Ectodermal cell (in vitro differentiated cells): ENCODE results near the gene KRT6A.
"Not testable (repeated sequence)": the region's sequence is repeated elsewhere in the genome, so short reads cannot be mapped to it uniquely, and the experiment has no call there.

ENCODE experiments used
- H3K27ac ChIP-seq: 2 replicates; pipeline ENCODE4 v1.7.0; 2013; ENCODE audit warnings: mild to moderate bottlenecking, low read depth, low read length; ENCODE audit not compliant: insufficient read depth, poor library complexity, severe bottlenecking
- H3K27me3 ChIP-seq: 2 replicates; pipeline ENCODE4 v1.7.0; 2013; ENCODE audit warnings: mild to moderate bottlenecking, low read length; ENCODE audit not compliant: insufficient read depth, control insufficient read depth, poor library complexity, severe bottlenecking
- H3K36me3 ChIP-seq: one replicate; pipeline ENCODE4 v1.7.0; 2013; ENCODE audit warnings: low read length; ENCODE audit not compliant: control insufficient read depth, insufficient read depth
- H3K4me1 ChIP-seq: one replicate; pipeline ENCODE4 v1.7.0; 2013; ENCODE audit warnings: low read length; ENCODE audit not compliant: control insufficient read depth, insufficient read depth
- H3K4me3 ChIP-seq: 2 replicates; pipeline ENCODE4 v1.7.0; 2013; ENCODE audit warnings: low read depth, low read length, control low read depth; ENCODE audit not compliant: insufficient read depth
- H3K9me3 ChIP-seq: 2 replicates; pipeline ENCODE4 v1.7.0; 2013; ENCODE audit warnings: mild to moderate bottlenecking, low read length, moderate library complexity; ENCODE audit not compliant: control insufficient read depth
- WGBS, 2 experiments: methylation state at CpG; one replicate each; pipeline ENCODE4 v1.1.7; 2013; ENCODE audit warnings: missing lambda C conversion rate in 2 of 2; 5-methylcytosine and 5-hydroxymethylcytosine counted together

The KRT6A gene

GRCh38 chr12:52469853-52470252 is 23.2 kb downstream of the KRT6A start:
- Histone ChIP-seq H3K36me3 (no peaks in the 10 kb centered on the region), H3K4me1 (no peaks in the 10 kb centered on the region), H3K9me3 (no peaks in the 10 kb centered on the region), H3K27me3 (no peaks in the 10 kb centered on the region), H3K4me3 (no peak overlapping the region), H3K27ac (no peak overlapping the region)
- WGBS, 2 experiments = 77 to 80% methylated on average over 4 of the region's 4 CpGs

DNA sequence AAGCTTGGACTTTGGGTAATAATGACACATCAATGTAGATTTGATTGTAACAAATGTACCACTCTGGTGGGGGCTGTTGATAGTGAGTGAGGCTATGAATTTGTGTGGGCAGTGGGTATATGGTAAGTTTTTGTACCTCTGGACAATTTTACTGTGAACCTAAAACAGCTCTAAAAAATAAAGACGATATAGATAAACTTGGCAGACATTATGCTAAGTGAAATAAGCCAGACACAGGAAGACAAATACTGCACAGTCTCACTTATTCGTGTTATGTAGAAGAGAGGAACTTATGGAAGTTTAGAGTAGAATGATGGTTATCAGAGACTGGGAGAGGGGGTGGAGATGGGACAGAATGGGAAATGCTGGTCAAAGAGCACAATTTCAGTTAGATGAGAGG is 28.2 kb downstream of the KRT6A start:
- H3K36me3 ChIP-seq = no peaks in the 10 kb centered on the region
- no peak overlapping the region for H3K4me3 ChIP-seq
- H3K4me1 ChIP-seq = no peaks in the 10 kb centered on the region
- no peaks in the 10 kb centered on the region for H3K27me3 ChIP-seq
- no peaks in the 10 kb centered on the region for H3K9me3 ChIP-seq
- no peak overlapping the region for H3K27ac ChIP-seq
- 91 to 92% methylated on average over 2 of the region's 2 CpGs for WGBS, 2 experiments

DNA sequence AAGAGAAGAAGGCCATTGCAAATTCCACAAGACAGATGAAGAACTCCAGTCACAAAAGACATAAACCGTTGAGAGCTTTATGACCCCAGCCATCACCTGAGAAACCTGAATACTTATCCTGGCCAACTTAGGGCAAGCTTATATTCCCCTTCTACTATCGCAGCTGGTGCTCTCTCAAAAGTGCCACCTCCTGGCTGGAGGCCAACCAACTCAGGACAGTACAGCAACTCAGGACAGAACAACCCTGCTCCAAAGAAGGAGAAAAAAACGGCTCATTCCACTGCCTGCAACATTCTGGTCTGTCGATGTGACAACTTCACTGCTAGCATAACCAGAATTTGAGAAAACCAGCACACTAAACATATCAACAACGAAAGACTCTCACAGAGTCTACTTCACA is 31.4 kb downstream of the KRT6A start:
- H3K4me3 ChIP-seq = no peak overlapping the region
- H3K27ac ChIP-seq = no peak overlapping the region
- H3K27me3 ChIP-seq = no peaks in the 10 kb centered on the region
- no peaks in the 10 kb centered on the region for H3K36me3 ChIP-seq
- 76 to 81% methylated on average over 5 of the region's 5 CpGs for WGBS, 2 experiments
- no peaks in the 10 kb centered on the region for H3K9me3 ChIP-seq
- H3K4me1 ChIP-seq = no peaks in the 10 kb centered on the region

DNA sequence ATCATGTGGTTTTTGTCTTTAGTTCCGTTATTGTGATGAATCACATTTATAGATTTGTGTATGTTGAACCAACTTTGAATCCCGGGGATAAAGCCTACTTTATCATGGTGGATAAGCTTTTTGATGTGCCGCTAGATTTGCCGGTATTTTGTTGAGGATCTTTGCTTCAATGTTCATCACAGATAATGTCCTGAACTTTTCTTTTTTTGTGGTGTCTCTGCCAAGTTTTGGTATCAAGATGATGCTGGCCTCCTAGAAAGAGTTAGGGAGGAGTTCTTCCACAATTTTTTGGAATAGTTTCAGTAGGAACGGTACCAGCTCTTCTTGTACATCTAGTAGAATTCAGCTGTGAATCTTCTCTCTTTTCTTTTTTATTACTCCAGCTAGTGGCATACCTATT is 34.2 kb downstream of the KRT6A start:
- Histone ChIP-seq H3K36me3 (no peaks in the 10 kb centered on the region), H3K27ac (no peak overlapping the region), H3K27me3 (no peaks in the 10 kb centered on the region), H3K9me3 (no peaks in the 10 kb centered on the region), H3K4me3 (no peak overlapping the region), H3K4me1 (no peaks in the 10 kb centered on the region)
- 90 to 97% methylated on average over 5 of the region's 5 CpGs for WGBS, 2 experiments

- 93% methylated on average over 1 of the region's 1 CpG; no CpG with 5 or more reads in 1 of the 2 experiments for WGBS, 2 experiments
- Histone ChIP-seq H3K9me3 (no peaks in the 10 kb centered on the region), H3K4me1 (no peaks in the 10 kb centered on the region), H3K27me3 (no peaks in the 10 kb centered on the region), H3K27ac (no peak overlapping the region), H3K4me3 (no peak overlapping the region), H3K36me3 (no peaks in the 10 kb centered on the region)
These were observed 37.2 kb downstream of the KRT6A start for GRCh38 chr12:52455821-52456220.

DNA sequence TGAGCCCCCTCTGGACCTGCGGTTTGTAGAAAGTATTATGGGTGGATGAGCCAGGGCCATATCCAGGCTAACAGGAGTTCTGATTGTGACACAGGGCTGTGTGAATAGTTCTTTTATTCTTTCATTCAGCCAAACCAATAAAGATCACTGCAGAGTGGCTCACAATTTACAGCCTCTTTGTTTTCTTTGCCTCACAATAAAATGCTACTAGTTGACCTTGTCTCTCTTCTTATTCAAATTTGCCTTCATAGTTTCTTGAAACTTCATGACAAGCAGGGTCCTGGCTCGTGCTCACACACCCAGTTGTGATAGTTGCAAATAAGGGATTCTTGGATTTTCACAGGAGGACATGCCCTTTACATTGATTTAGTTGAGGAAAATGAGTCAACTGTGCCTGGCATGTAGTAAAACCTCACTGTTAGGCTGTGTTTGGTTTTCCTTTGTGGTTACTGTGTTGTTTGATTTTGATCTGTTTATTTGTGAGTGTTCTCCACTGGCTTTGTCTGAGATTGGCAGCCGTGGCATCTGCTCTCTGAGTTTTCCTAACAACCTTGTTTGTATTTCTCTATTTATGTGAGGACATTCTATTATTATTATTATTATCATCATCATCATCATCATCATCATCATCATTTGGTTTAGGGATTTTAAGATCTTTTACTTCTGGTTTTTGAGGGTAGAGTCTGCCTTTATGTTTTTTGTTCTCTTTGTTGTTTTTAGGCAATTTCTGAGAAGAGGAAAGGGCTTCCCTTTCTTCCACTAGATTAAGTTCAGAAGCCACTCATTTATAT is 38.5 kb downstream of the KRT6A start:
- Histone ChIP-seq H3K9me3 (no peaks in the 10 kb centered on the region), H3K4me3 (no peak overlapping the region), H3K27ac (no peak overlapping the region), H3K4me1 (no peaks in the 10 kb centered on the region), H3K27me3 (no peaks in the 10 kb centered on the region), H3K36me3 (no peaks in the 10 kb centered on the region)
- WGBS, 2 experiments = 32 to 36% methylated on average over 2 of the region's 3 CpGs

DNA sequence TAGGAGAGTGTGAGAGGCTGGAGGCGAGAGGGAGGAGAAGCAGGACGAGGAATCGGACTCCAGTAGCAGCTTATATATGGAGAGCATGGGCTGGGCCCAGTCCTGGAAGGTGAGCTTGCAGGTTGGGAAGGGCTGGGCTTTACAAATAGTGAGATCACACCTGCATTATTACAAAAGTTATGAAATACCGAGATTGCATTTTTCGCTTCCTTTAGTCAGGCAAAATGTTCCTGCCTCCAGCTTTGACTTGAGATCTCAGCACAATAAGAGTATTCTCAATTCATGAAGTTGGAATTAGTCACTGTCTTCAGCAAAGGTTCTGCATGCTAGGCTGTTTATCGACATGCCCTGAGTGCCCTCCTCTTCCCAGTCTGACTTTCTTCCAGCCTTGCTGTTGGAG is 41.0 kb downstream of the KRT6A start, which contains the start of gene KRT6B:
KRT6B (minus strand) TSS at position 46 of the 400 bp plus-strand sequence. CDS start 68 bp downstream, outside the sequence.
- Histone ChIP-seq H3K4me3 (no peak within 1 kb of the TSS), H3K9me3 (no peaks in the 10 kb centered on the region), H3K27me3 (no peaks in the 10 kb centered on the region), H3K4me1 (no peaks in the 10 kb centered on the region), H3K27ac (no peak within 1 kb of the TSS), H3K36me3 (no peaks in the 10 kb centered on the region)
- WGBS, 2 experiments = 90 to 91% methylated on average over 6 of the region's 6 CpGs

DNA sequence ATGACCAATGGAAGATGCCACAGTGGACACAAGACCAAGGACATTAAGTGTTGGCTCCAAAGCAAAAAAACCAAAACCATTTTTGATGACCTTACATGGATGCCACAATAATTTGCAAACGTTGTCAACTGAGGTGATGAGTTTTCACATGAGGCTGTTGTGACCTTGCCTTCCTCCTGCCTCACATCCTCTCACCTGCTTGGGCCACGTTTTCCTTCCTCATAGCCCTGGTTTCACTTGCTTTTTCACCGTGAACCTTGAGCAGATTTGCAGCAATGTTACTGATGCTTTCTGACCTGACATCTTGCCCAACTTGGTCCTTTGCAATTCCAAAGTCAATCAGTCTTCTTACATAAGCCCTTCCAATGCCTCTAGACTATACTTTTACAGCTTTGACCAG is 44.8 kb downstream of the KRT6A start:
- Histone ChIP-seq H3K36me3 (no peaks in the 10 kb centered on the region), H3K9me3 (no peaks in the 10 kb centered on the region), H3K27ac (no peak overlapping the region), H3K4me3 (no peak overlapping the region), H3K4me1 (no peaks in the 10 kb centered on the region), H3K27me3 (no peaks in the 10 kb centered on the region)
- WGBS, 2 experiments = 83 to 84% methylated on average over 3 of the region's 3 CpGs

DNA sequence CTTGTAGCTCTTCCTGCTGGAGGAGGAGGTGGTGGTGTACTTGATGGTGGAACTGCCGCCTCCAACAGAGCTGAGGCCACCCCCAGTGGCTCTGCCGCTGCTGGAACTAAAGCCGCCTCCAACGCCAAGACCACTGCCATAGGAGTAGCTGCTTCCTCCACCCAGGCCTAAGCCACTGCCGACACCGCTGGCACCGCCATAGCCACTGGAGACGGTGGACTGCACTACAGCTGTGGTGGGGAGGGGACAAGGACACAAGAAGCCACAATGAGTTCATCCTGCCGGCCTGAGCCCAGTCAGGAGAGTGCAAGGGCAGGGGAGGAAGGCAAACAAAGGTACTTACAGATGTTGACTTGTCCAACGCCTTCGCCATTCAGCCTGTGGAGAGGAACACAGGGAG is 45.9 kb downstream of the KRT6A start:
- H3K9me3 ChIP-seq, H3K36me3 ChIP-seq, H3K4me1 ChIP-seq, H3K27me3 ChIP-seq, H3K27ac ChIP-seq, H3K4me3 ChIP-seq: not testable (repeated sequence)
- WGBS, 2 experiments = 96 to 97% methylated on average over 11 of the region's 11 CpGs

DNA sequence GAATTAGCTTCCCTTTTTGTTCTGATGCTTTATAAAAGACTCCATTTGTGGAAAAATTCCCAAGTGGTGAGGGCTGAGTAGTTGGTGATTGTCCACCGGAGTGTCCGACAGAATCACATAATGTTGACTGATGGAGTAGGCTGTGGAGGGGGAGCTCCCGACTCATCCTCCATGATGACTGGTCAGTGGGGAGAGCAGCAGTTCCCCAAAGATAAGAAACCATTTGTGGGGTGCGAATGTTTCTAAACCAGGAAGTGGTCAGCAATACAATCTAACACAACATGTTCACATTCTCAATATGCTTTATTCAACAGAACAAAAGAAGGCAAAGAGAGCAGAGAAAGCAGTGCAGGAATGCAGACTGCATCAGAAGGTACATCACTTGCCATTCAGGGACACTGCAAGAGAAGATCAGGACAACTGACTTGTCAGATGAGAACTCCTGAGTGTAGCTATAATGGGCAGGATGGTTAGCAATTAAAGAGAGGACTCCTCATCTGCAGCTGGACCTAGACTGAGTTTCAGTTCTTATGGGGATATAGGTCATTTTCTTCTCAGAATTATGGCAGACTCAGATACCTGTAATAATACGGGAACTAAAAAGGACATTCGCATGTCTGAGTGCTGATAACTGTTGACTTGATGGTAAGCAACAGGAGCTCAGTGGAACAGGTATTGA is 46.6 kb downstream of the KRT6A start:
- Histone ChIP-seq H3K4me3 (no peak overlapping the region), H3K27ac (no peak overlapping the region), H3K4me1 (peaks cover 11% of the 10 kb centered on the region), H3K36me3 (no peaks in the 10 kb centered on the region), H3K9me3 (no peaks in the 10 kb centered on the region), H3K27me3 (no peaks in the 10 kb centered on the region)
- 94 to 99% methylated on average over 6 of the region's 6 CpGs for WGBS, 2 experiments
